GM12891 (cell line): Measurements from ENCODE around the gene MUC16.

ENCODE experiments used
- PAX5 ChIP-seq: IDR thresholded peaks from 2 replicates; pipeline ENCODE4 v1.6.1; 2011; ENCODE audit warnings: low read length, moderate library complexity, mild to moderate bottlenecking; ENCODE audit not compliant: insufficient read depth, severe bottlenecking
- POLR2A ChIP-seq: IDR thresholded peaks from 2 replicates; pipeline ENCODE4 v1.6.1; 2011; ENCODE audit warnings: low read depth, low read length, control low read depth
- POLR2AphosphoS5 ChIP-seq: IDR thresholded peaks from 2 replicates; pipeline ENCODE4 v1.6.1; 2011; ENCODE audit warnings: low read depth, low read length, control low read depth
- POU2F2 ChIP-seq: IDR thresholded peaks from 2 replicates; pipeline ENCODE4 v1.6.1; 2011; ENCODE audit warnings: low read depth, mild to moderate bottlenecking, control low read depth, low read length, moderate library complexity
- SPI1 ChIP-seq: IDR thresholded peaks from 2 replicates; pipeline ENCODE4 v1.6.1; 2011; ENCODE audit warnings: low read depth, low read length, control low read depth
- TAF1 ChIP-seq: IDR thresholded peaks from 2 replicates; pipeline ENCODE4 v1.6.1; 2011; ENCODE audit warnings: low read depth, low read length, control low read depth

DNA sequence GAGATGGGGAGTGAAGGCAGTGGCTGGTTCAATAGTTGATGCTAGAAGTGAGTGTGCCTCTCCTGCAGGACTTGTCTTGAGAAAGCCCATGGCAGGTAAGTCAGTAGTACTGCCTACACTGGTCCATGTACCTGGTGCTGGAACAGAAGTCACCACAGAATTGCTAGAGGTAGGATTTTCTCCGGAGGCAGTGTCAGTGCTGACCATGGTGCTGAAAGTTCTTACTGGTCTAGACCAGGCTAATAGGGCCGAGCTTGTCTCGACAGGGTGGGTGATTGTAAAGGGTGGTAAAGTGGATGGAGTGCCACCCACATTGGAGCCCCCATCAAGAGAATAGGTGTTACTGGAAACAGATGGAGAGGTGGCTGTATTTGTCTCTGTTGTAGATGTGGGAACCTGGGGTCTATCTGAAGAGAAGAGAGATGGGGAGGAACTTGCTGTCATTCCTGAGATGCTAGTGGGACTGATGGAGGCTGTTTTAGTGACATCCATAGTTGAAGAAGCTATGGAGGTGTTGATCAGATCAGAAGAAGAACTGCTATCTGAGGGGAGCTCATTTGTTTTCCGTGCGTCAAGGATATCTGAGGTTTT is 36.6 kb downstream of the MUC16 start:
- no peak for TF ChIP-seq POLR2AphosphoS5
- no peak for TF ChIP-seq SPI1
- no peak for TF ChIP-seq POLR2A
- no peak for TF ChIP-seq TAF1
- no peak for TF ChIP-seq POU2F2
- TF ChIP-seq PAX5, result no peak
